ENCODE measurements around the gene CTSA. TPM values are rescaled to one million over a fixed set of nuclear protein-coding genes. Genes with fewer than 3 reads are reported as not detected.

CTSA gene
- total and polyA plus RNA-seq, 2 experiments from 2014 or later = 425 to 716 TPM

GRCh38 chr20:45947110-45947866 is 56.2 kb downstream of the CTSA start:
- TF ChIP-seq EZH2phosphoT487 (IDR thresholded peaks at IDR 0.05; ENCODE audit: low read depth, severe bottlenecking, unreplicated experiment) (no peak), EZH2 (IDR thresholded peaks at IDR 0.05; ENCODE audit: borderline replicate concordance) (no peak)
- TF ChIP-seq, protein P1, sequence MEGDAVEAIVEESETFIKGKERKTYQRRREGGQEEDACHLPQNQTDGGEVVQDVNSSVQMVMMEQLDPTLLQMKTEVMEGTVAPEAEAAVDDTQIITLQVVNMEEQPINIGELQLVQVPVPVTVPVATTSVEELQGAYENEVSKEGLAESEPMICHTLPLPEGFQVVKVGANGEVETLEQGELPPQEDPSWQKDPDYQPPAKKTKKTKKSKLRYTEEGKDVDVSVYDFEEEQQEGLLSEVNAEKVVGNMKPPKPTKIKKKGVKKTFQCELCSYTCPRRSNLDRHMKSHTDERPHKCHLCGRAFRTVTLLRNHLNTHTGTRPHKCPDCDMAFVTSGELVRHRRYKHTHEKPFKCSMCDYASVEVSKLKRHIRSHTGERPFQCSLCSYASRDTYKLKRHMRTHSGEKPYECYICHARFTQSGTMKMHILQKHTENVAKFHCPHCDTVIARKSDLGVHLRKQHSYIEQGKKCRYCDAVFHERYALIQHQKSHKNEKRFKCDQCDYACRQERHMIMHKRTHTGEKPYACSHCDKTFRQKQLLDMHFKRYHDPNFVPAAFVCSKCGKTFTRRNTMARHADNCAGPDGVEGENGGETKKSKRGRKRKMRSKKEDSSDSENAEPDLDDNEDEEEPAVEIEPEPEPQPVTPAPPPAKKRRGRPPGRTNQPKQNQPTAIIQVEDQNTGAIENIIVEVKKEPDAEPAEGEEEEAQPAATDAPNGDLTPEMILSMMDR (IDR thresholded peaks at IDR 0.05; ENCODE audit: poor library complexity) = no peak
- 97% methylated on average over 28 of the region's 29 CpGs for WGBS (ENCODE audit: low lambda C conversion rate, missing lambda C conversion rate)
- H3K36me3 ChIP-seq (replicated peaks; ENCODE audit: insufficient read depth, low read depth) = no peaks in the 10 kb centered on the region

DNA sequence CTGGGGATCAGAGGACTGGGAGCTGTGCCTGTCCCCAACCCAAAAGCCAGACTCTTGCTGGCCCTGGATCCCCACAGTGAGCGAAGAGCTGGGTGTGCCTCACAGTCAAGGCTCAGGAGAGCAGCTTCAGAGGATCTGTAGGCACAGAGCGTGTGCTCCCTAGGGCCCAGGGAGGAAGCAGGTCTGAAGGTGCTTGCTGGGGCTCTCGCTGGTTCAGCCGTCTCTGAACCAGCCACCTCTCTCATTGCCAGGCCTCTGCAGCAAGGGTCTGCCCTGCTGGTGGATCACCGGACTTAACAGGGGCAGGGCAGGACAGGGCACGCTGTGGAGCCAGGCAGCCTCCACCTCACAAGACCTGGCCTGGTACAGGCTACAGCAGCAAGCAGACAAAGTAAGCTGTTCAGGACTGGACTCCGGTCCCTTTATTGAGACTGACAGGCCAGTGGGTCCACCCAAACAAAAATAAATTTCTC is 57.2 kb downstream of the CTSA start:
- no peak overlapping the region for H3K27ac ChIP-seq
- H3K9me2 ChIP-seq (replicated peaks; ENCODE audit: insufficient read depth) = no peaks in the 10 kb centered on the region
- no peaks in the 10 kb centered on the region for H3K9me3 ChIP-seq (ENCODE audit: low read depth)
- TF ChIP-seq EZH2 (IDR thresholded peaks at IDR 0.05; ENCODE audit: borderline replicate concordance) (no peak), EZH2phosphoT487 (IDR thresholded peaks at IDR 0.05; ENCODE audit: low read depth, severe bottlenecking, unreplicated experiment) (no peak)
- TF ChIP-seq, protein P1 (IDR thresholded peaks at IDR 0.05; ENCODE audit: poor library complexity) = no peak
- H2AFZ ChIP-seq = no peak overlapping the region
- DNase-seq (ENCODE audit: low spot score) = no peak
- H3K79me2 ChIP-seq = no peaks in the 10 kb centered on the region
- H3K4me1 ChIP-seq (ENCODE audit: insufficient read depth) = no peaks in the 10 kb centered on the region
- H3K27me3 ChIP-seq = no peaks in the 10 kb centered on the region
- 92% methylated on average over 7 of the region's 7 CpGs for WGBS (ENCODE audit: low lambda C conversion rate, missing lambda C conversion rate)
- H3K36me3 ChIP-seq (replicated peaks; ENCODE audit: insufficient read depth, low read depth) = no peaks in the 10 kb centered on the region
- no peak overlapping the region for H3K4me2 ChIP-seq
- no peaks in the 10 kb centered on the region for H4K20me1 ChIP-seq (ENCODE audit: insufficient read depth, poor library complexity, severe bottlenecking)
- H3K4me3 ChIP-seq = no peak overlapping the region

More at GRCh38 chr20:45947110-45947866, 56.2 kb downstream of the CTSA start:
- H3K4me3 ChIP-seq = no peak overlapping the region
- H3K9me2 ChIP-seq (replicated peaks; ENCODE audit: insufficient read depth) = no peaks in the 10 kb centered on the region
- DNase-seq (ENCODE audit: low spot score) = no peak
- H3K27me3 ChIP-seq = no peaks in the 10 kb centered on the region
- H3K9me3 ChIP-seq (ENCODE audit: low read depth) = no peaks in the 10 kb centered on the region
- no peak overlapping the region for H2AFZ ChIP-seq
- H3K27ac ChIP-seq = no peak overlapping the region
- H4K20me1 ChIP-seq (ENCODE audit: insufficient read depth, poor library complexity, severe bottlenecking) = no peaks in the 10 kb centered on the region
- no peaks in the 10 kb centered on the region for H3K79me2 ChIP-seq
- no peaks in the 10 kb centered on the region for H3K4me1 ChIP-seq (ENCODE audit: insufficient read depth)
- H3K4me2 ChIP-seq = no peak overlapping the region

Other genes starting within 250 kb of the CTSA start
- gene WFDC11, start 221.1 kb upstream of the CTSA start, total RNA-seq = not detected in 2 replicates
- gene WFDC11, start 221.1 kb upstream of the CTSA start, polyA plus RNA-seq = not detected in 2 replicates
- gene WFDC13, start 189.3 kb upstream of the CTSA start, total RNA-seq = not detected in 2 replicates
- 0.29 TPM in 1 of 2 replicates, not detected in the other for gene WFDC13, start 189.3 kb upstream of the CTSA start, polyA plus RNA-seq
- 2.6 TPM in 1 of 2 replicates, not detected in the other for gene WFDC10B, start 186.3 kb upstream of the CTSA start, total RNA-seq
- 0.62 and 1.9 TPM in 2 replicates for gene WFDC10B, start 186.3 kb upstream of the CTSA start, polyA plus RNA-seq
- gene SPINT4, start 169.0 kb upstream of the CTSA start, total RNA-seq = not detected in 2 replicates
- not detected in 2 replicates for gene SPINT4, start 169.0 kb upstream of the CTSA start, polyA plus RNA-seq
- 0.72 and 2.6 TPM in 2 replicates for gene WFDC3, start 99.5 kb upstream of the CTSA start, total RNA-seq
- 9.9 and 16.8 TPM in 2 replicates for gene WFDC3, start 99.5 kb upstream of the CTSA start, polyA plus RNA-seq
- 18.8 and 25.2 TPM in 2 replicates for gene DNTTIP1, start 99.4 kb upstream of the CTSA start, total RNA-seq
- gene DNTTIP1, start 99.4 kb upstream of the CTSA start, polyA plus RNA-seq = 60.3 and 65.1 TPM in 2 replicates
- 21.9 and 26.7 TPM in 2 replicates for gene UBE2C, start 78.7 kb upstream of the CTSA start, total RNA-seq
- gene UBE2C, start 78.7 kb upstream of the CTSA start, polyA plus RNA-seq = 46.9 and 49.0 TPM in 2 replicates
- gene TNNC2, start 64.0 kb upstream of the CTSA start, total RNA-seq = 0.63 TPM in 1 of 2 replicates, not detected in the other
- gene TNNC2, start 64.0 kb upstream of the CTSA start, polyA plus RNA-seq = 0.51 and 1.8 TPM in 2 replicates
- 19.3 and 30.0 TPM in 2 replicates for gene SNX21, start 57.5 kb upstream of the CTSA start, total RNA-seq
- gene SNX21, start 57.5 kb upstream of the CTSA start, polyA plus RNA-seq = 32.1 and 32.5 TPM in 2 replicates
- gene ACOT8, start 33.9 kb upstream of the CTSA start, total RNA-seq = 26.3 and 40.6 TPM in 2 replicates
- gene ACOT8, start 33.9 kb upstream of the CTSA start, polyA plus RNA-seq = 36.5 and 44.0 TPM in 2 replicates
- gene ZSWIM3, start 33.7 kb upstream of the CTSA start, total RNA-seq = 4.3 and 6.2 TPM in 2 replicates
- 1.3 and 4.1 TPM in 2 replicates for gene ZSWIM3, start 33.7 kb upstream of the CTSA start, polyA plus RNA-seq
- 6.4 and 6.9 TPM in 2 replicates for gene ZSWIM1, start 10.1 kb upstream of the CTSA start, total RNA-seq
- gene ZSWIM1, start 10.1 kb upstream of the CTSA start, polyA plus RNA-seq = 4.7 and 5.0 TPM in 2 replicates
- gene SPATA25, start 3.7 kb upstream of the CTSA start, total RNA-seq = 5.6 TPM in 1 of 2 replicates, not detected in the other
- gene SPATA25, start 3.7 kb upstream of the CTSA start, polyA plus RNA-seq = 0.41 and 1.4 TPM in 2 replicates
- gene NEURL2, start 127 bp upstream of the CTSA start, total RNA-seq = 11.1 and 12.8 TPM in 2 replicates
- 11.7 and 11.8 TPM in 2 replicates for gene NEURL2, start 127 bp upstream of the CTSA start, polyA plus RNA-seq
- gene PLTP, start 20.8 kb downstream of the CTSA start, total RNA-seq = 144 and 176 TPM in 2 replicates
- gene PLTP, start 20.8 kb downstream of the CTSA start, polyA plus RNA-seq = 623 and 823 TPM in 2 replicates
- gene PCIF1, start 43.3 kb downstream of the CTSA start, total RNA-seq = 9.7 and 11.8 TPM in 2 replicates
- gene PCIF1, start 43.3 kb downstream of the CTSA start, polyA plus RNA-seq = 26.0 and 32.4 TPM in 2 replicates
- gene ZNF335, start 80.9 kb downstream of the CTSA start, total RNA-seq = 10.8 and 14.9 TPM in 2 replicates
- gene ZNF335, start 80.9 kb downstream of the CTSA start, polyA plus RNA-seq = 12.6 and 23.7 TPM in 2 replicates
- gene MMP9, start 117.6 kb downstream of the CTSA start, total RNA-seq = 1.3 and 2.6 TPM in 2 replicates
- 4.8 and 7.7 TPM in 2 replicates for gene MMP9, start 117.6 kb downstream of the CTSA start, polyA plus RNA-seq
- 0.57 TPM in 1 of 2 replicates, not detected in the other for gene SLC12A5, start 137.9 kb downstream of the CTSA start, total RNA-seq
- 3.1 and 4.3 TPM in 2 replicates for gene SLC12A5, start 137.9 kb downstream of the CTSA start, polyA plus RNA-seq
- 24.0 and 25.6 TPM in 2 replicates for gene NCOA5, start 198.6 kb downstream of the CTSA start, total RNA-seq
- gene NCOA5, start 198.6 kb downstream of the CTSA start, polyA plus RNA-seq = 24.1 and 26.2 TPM in 2 replicates
- gene CD40, start 227.0 kb downstream of the CTSA start, total RNA-seq = 2.8 and 3.2 TPM in 2 replicates
- 8.0 and 10.3 TPM in 2 replicates for gene CD40, start 227.0 kb downstream of the CTSA start, polyA plus RNA-seq

All from hepatocyte (in vitro differentiated cells).